PFSK-1 (cell line): ENCODE results near the gene IQCE.

Experiments used
- POLR2AphosphoS5 ChIP-seq: IDR thresholded peaks from 2 replicates; pipeline ENCODE4 v1.6.1; 2012; ENCODE audit warnings: low read depth, mild to moderate bottlenecking, control low read depth, low read length, moderate library complexity
- TAF1 ChIP-seq: IDR thresholded peaks from 2 replicates; pipeline ENCODE4 v1.6.1; 2012; ENCODE audit warnings: low read length, control low read depth, borderline replicate concordance; ENCODE audit not compliant: insufficient read depth

DNA sequence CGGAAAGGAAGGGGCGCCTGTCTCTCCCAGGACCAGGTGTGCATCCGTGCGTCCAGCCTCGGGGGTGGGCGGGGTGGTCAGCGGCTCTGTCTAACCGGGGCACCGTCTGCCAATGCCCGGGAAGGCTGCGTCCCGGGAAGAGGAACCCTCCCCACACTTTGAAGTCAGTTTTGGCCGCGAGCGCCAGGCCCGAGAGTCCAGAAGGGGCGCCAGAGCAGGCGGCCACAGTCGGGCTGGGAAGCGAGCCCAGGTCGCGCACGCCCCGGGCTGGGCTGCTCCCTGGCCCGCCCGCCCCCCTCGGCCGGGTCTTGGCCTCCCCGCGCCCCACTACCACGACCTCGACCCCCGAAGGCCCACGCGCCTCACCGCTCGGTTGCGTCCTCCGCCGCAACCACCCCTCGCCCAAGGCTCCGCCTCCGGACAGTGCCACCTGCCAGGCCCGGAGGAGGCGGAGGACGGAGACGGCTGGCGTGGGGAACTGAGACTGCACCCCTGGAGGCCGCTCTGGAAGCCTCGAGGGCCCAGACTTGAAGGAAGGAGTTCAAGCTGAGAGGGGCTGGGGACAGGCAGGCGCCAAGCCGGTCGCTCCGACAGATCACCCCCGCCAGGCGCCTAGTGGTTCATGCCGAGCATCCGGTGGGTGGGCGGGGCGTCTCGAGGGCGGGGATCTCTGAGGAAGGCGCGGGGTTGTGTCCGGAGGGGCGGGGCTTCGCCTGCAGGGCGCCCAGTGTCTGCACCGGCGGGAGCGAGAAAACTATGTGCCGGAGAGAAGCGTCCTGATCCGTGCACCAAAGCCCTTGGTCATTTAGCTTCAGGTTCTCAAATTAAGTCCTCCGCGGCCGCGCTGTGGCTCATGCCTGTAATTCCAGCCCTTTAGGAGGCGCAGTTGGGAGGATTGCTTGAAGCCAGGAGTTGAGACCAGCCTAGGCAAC is 3.4 kb upstream of the IQCE start, which contains the start of gene BRAT1:
- peak; percentile 51; the same call in 1 of the 2 replicates for TF ChIP-seq TAF1
- peak; percentile 90 for TF ChIP-seq POLR2AphosphoS5
